Mesothelial cell of epicardium (in vitro differentiated cells): ENCODE measurements around the gene PAK4. TPM values are rescaled to one million over a fixed set of nuclear protein-coding genes. Genes with fewer than 3 reads are reported as not detected.

Experiments used
- DNase-seq, 2 experiments: peaks; one replicate each; pipeline ENCODE4 v3.0.0; 2021; ENCODE audit warnings: low spot score in 2 of 2; ENCODE audit not compliant: unreplicated experiment in 2 of 2
- H3K27ac Mint-ChIP-seq: 2 replicates; pipeline ENCODE4 v1.8.0; 2021; ENCODE audit warnings: mixed read lengths
- H3K27me3 Mint-ChIP-seq: 2 replicates; pipeline ENCODE4 v1.8.0; 2021; ENCODE audit warnings: low read depth, mixed read lengths
- H3K36me3 Mint-ChIP-seq: 2 replicates; pipeline ENCODE4 v1.8.0; 2021; ENCODE audit warnings: mixed read lengths
- H3K4me1 Mint-ChIP-seq: 2 replicates; pipeline ENCODE4 v1.8.0; 2021; ENCODE audit warnings: mixed read lengths
- H3K4me3 Mint-ChIP-seq: 2 replicates; pipeline ENCODE4 v1.8.0; 2021; ENCODE audit warnings: mild to moderate bottlenecking, moderate library complexity, mixed read lengths
- H3K9me3 Mint-ChIP-seq: 2 replicates; pipeline ENCODE4 v1.8.0; 2021; ENCODE audit warnings: mixed read lengths
- total RNA-seq: library from RNA; stranded (reverse); gene quantifications from 3 replicates; pipeline ENCODE4 v1.2.1, GENCODE V29; 2021
- TF ChIP-seq, protein P1 (sequence below): fragments of 200-600 bp; sonication (generic); IDR thresholded peaks from one replicate; pipeline ENCODE4 v1.5.0; 2021; ENCODE audit warnings: antibody characterized with exemption; ENCODE audit not compliant: unreplicated experiment

Gene PAK4
- total RNA-seq, 1 donor from 2014 or later: 102 TPM

DNA sequence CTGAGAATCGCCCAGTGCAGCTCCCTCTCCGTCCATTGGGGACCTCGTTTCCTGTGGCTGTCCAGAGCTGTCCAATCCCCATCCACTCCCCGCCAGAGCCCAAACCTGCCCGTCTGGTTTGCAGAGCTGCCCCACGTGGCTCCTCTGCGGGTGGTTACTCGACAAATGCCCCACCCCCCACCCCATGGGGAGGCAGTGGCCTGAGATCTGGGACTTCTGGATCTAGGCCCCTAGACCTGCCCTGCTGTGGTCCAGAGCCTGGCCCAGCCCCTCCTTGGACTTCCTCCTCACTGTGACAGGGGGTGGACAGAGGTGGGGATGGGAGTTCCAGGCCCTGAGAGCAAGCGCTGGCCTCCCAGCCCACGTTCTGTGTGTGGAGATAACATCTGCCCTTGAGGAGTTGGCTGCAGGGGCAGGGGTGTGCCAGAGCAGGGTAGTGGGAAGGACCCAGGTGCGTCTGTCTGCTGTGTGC lies 29.1 kb downstream of the PAK4 start:
- Mint-ChIP-seq H3K27ac (peak overlapping the region; percentile 89), H3K9me3 (no peaks in the 10 kb centered on the region), H3K36me3 (peaks cover 3% of the 10 kb centered on the region), H3K27me3 (no peaks in the 10 kb centered on the region), H3K4me3 (peak overlapping the region; percentile 13), H3K4me1 (peaks cover 59% of the 10 kb centered on the region)
- DNase-seq: peak in 1 of 2 experiments; percentile 68
- TF ChIP-seq, protein P1, sequence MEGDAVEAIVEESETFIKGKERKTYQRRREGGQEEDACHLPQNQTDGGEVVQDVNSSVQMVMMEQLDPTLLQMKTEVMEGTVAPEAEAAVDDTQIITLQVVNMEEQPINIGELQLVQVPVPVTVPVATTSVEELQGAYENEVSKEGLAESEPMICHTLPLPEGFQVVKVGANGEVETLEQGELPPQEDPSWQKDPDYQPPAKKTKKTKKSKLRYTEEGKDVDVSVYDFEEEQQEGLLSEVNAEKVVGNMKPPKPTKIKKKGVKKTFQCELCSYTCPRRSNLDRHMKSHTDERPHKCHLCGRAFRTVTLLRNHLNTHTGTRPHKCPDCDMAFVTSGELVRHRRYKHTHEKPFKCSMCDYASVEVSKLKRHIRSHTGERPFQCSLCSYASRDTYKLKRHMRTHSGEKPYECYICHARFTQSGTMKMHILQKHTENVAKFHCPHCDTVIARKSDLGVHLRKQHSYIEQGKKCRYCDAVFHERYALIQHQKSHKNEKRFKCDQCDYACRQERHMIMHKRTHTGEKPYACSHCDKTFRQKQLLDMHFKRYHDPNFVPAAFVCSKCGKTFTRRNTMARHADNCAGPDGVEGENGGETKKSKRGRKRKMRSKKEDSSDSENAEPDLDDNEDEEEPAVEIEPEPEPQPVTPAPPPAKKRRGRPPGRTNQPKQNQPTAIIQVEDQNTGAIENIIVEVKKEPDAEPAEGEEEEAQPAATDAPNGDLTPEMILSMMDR: no peak

DNA sequence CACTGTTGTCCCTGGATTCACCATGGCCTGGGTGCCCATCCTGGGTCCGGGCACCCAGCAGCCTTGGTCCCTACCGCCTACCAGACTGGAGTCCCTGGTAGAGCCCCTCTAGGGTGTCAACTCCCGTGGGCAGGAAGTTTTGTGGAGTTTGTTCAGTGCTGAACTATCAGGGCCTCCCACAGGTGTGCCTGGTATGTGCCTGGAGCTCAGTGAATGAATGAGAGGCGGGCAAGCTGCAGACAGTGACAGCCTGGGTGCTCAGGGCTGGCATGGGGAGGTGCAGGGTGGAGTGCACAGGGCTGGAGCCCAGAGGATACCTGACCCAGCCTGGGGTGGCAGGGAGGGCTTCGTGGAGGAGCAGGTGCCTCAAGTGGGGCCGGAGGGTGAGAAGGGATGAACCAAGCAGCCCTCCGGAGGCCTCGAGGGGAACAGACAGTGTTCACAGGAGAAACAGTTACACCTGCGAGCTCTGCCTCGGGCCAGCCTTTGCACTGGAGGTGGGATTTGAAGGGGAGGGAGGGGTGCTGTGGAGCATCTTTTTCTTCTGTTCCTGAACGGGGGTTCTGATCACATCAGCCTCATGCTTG lies 29.6 kb downstream of the PAK4 start:
- peaks cover 60% of the 10 kb centered on the region for H3K4me1 Mint-ChIP-seq
- TF ChIP-seq, protein P1: no peak
- peaks cover 3% of the 10 kb centered on the region for H3K36me3 Mint-ChIP-seq
- no peak for DNase-seq
- H3K27ac Mint-ChIP-seq: peak overlapping the region; percentile 89
- H3K4me3 Mint-ChIP-seq: no peak overlapping the region
- no peaks in the 10 kb centered on the region for H3K27me3 Mint-ChIP-seq
- no peaks in the 10 kb centered on the region for H3K9me3 Mint-ChIP-seq

DNA sequence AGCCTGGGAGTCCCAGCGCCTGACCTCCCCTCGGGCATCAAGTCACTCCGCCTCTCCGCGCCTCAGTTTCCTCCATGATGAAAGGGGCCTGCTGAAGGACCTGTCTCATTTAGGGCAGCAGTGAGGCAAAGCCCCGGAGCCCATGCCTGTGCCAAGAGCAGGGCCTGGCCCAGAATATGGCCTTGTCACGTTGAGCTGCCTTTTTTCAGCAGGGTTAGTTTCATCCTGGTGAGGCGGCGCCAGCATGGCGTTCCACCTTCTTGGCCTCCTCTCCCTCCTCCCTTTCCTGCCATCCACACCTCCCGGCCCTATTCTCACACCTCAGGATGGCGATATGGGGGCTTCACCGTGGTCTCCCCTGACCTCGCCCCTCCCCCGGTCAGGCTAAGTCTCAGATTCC lies 30.2 kb downstream of the PAK4 start:
- Mint-ChIP-seq H3K27ac (peak overlapping the region; percentile 88), H3K36me3 (peaks cover 3% of the 10 kb centered on the region), H3K9me3 (no peaks in the 10 kb centered on the region), H3K4me1 (peaks cover 64% of the 10 kb centered on the region), H3K27me3 (no peaks in the 10 kb centered on the region), H3K4me3 (peak overlapping the region; percentile 15)
- TF ChIP-seq, protein P1: no peak
- no peak for DNase-seq

DNA sequence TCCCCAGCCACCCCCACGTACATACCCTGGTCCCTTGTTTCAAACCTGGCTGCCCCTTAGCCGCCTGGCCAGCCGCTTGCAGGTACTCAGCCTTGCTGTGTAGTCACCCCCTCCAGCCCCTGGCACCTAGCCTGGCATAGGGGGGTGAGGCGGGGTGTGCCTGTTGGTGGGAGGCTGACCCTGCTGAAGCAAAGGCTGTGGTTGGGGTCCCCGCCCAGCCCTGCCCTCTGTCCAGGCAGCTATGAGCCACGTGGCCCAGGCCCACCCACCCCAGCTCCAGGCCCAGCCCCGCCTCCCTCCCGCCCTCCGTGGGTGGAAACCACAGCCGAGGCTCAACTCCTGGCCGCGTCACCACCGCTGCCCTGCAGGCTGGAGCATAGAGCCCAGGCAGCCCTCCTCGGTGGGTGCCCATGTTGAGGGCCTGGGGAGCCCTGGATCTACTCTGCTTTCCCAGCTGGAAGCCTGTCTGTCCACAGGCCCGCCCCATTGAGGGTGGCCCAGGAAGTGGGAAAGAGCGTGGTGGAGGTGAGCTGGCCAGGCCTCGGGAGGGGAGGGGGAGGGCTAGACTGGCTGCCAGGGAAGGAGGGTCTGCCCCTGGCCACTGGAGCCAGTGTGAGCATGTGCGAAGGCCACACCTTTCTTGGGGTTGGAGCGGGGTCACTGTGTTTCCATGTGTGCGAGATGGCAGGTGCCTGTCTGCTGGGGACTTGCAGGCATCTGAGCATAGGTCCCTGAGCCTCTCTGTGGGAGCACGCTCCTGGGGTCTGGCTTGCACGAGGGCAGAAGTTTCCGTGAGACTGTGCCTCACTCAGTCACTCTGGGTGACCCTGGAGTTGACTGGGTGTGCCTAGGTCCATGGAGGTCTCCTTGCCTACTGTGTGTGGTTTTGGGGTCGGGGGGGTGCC lies 31.0 kb downstream of the PAK4 start:
- no peak for DNase-seq
- Mint-ChIP-seq H3K9me3 (no peaks in the 10 kb centered on the region), H3K27ac (peak overlapping the region; percentile 92)

DNA sequence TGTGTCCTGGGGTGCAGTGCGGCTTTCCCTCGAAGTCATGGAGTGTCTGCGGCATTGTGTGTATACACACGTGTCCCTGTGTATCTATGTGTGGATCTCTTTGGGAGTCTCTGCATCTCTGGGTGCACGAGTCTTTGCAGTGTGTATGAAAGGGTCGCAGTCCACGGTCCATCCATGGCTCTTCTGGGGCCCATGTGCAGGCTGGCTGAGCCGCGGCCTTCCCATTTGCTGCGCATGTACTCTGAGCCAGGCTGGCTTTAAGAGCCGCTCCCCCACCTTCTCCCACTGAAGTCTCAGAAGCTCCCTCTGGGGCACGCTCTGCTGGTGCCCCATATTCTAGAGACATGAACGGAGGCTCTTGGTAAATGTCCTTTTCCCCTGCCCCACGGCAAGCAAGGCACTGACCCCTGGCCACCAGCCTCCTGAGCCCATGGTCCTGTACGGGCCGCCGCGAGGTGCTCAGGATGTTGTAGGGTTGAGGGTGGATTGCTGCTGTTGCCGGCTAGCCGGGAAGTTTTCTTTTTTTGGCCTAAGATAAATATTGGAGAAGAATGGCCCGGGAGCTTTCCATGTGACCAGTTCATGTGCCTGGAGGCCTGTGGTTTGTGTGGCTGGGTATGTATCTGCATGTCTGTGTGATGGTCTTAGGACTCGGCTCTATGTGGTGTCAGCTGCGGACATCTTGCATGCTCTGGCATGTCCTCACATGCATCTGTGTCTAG lies 31.9 kb downstream of the PAK4 start:
- Mint-ChIP-seq H3K27ac (peak overlapping the region; percentile 92), H3K27me3 (no peaks in the 10 kb centered on the region), H3K4me1 (peaks cover 61% of the 10 kb centered on the region), H3K9me3 (no peaks in the 10 kb centered on the region), H3K36me3 (peaks cover 3% of the 10 kb centered on the region), H3K4me3 (peak overlapping the region; percentile 54)
- TF ChIP-seq, protein P1: no peak
- no peak for DNase-seq

More for the DNA sequence above, 31.0 kb downstream of the PAK4 start:
- Mint-ChIP-seq H3K36me3 (peaks cover 3% of the 10 kb centered on the region), H3K27me3 (no peaks in the 10 kb centered on the region), H3K4me3 (peak overlapping the region; percentile 54), H3K4me1 (peaks cover 60% of the 10 kb centered on the region)
- TF ChIP-seq, protein P1: no peak
